GM15510 (cell line): Measurements from ENCODE around the gene CLDN4.
A peak's percentile ranks its signal among the peaks of the same experiment; 100 is the strongest.

Experiments used
- POLR2A ChIP-seq: IDR thresholded peaks from 3 replicates; pipeline ENCODE4 v1.6.1; 2011; ENCODE audit warnings: borderline replicate concordance; ENCODE audit not compliant: insufficient read length; ENCODE audit errors: extremely low read depth

Gene CLDN4

GRCh38 chr7:73839743-73840714 is 9.2 kb downstream of the CLDN4 start:
- TF ChIP-seq POLR2A: no peak

- no peak for TF ChIP-seq POLR2A
These were observed 10.1 kb downstream of the CLDN4 start for GRCh38 chr7:73840715-73841379.

- TF ChIP-seq POLR2A: no peak
These were observed 10.9 kb downstream of the CLDN4 start for GRCh38 chr7:73841689-73842066.

- peak; percentile 51 for TF ChIP-seq POLR2A
These were observed 11.5 kb downstream of the CLDN4 start, which contains the start of gene METTL27 for GRCh38 chr7:73842067-73842976. Gene METTL27, minus strand, starts transcription at chr7:73842516. Its CDS starts 376 bp downstream, at chr7:73842140.

- TF ChIP-seq POLR2A: no peak
These were observed 13.3 kb downstream of the CLDN4 start for GRCh38 chr7:73844131-73844547.

- TF ChIP-seq POLR2A: no peak
These were observed 14.2 kb downstream of the CLDN4 start for GRCh38 chr7:73844848-73845460.

GRCh38 chr7:73847941-73848723 is 17.3 kb downstream of the CLDN4 start:
- no peak for TF ChIP-seq POLR2A

- TF ChIP-seq POLR2A: no peak
These were observed 20.0 kb downstream of the CLDN4 start for GRCh38 chr7:73850781-73851207.

- no peak for TF ChIP-seq POLR2A
These were observed 20.9 kb downstream of the CLDN4 start for GRCh38 chr7:73851410-73852338.

GRCh38 chr7:73852500-73852899 is 21.7 kb downstream of the CLDN4 start:
- no peak for TF ChIP-seq POLR2A

- TF ChIP-seq POLR2A: no peak
These were observed 26.1 kb downstream of the CLDN4 start for GRCh38 chr7:73856941-73857340.

GRCh38 chr7:73858807-73859206 is 28.0 kb downstream of the CLDN4 start:
- TF ChIP-seq POLR2A: no peak
